ENCODE measurements around the gene ID3. TPM values are rescaled to one million over a fixed set of nuclear protein-coding genes. Genes with fewer than 3 reads are reported as not detected.

Gene ID3
- total RNA-seq, 1 experiment from 2014 or later = 92.5 TPM

DNA sequence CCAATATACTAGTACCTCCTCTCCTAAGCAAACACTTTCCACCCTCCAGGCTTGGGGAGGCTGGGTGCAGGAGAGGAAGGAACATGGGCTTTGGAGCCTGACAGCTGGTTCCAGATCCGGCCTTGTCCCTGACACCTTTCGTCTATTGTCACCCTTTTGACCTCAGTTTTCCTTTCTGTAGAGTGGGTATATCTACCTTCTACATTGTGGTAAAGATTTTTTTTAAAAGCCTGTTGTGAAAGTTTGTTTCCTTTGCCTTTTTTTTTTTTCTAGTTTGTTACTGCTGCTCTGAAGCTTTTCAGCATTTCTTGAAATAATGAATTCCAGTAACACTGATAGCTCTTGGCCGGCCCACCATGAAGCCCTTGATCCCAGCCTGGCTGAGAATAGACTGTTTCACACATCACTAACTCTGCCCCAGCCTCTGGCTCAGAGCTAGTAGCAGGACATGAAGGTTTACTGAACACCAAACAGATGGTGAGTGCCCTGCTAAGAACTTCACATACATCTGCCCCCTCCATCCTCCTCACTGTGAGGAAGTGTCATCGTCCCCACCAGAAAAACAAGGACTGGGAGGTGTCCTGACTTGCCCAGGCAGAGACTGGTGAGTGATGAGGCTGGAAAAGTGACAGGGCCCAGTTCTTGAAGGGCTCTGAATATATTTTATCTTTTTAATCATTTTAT lies 33.0 kb upstream of the ID3 start:
- CTCF ChIA-PET = interaction anchor here (0.5 to 0.6 kb wide), 2 partner anchors 11 to 52 kb away, joined by 4 read pairs; no protein-coding TSS in a partner anchor
- POLR2A ChIA-PET (ENCODE audit: unreplicated experiment) = interaction anchor here (0.7 kb wide), 1 partner anchor 14 kb away, joined by 8 read pairs; no protein-coding TSS in a partner anchor
- no TSS peak for BruUV-seq (replicated peaks)
- no peaks in the 10 kb centered on the region for H3K9me2 ChIP-seq (replicated peaks; ENCODE audit: low read length)
- no peaks in the 10 kb centered on the region for H4K20me1 ChIP-seq (ENCODE audit: low read length)
- H3K9ac ChIP-seq (ENCODE audit: low read length) = no peak overlapping the region
- peak overlapping the region; percentile 82; the same call in 1 of the 2 replicates for H3K27ac ChIP-seq (ENCODE audit: low read length)
- peaks cover 18% of the 10 kb centered on the region for H3K4me1 ChIP-seq (ENCODE audit: insufficient read depth, low read length)
- H3K79me2 ChIP-seq (ENCODE audit: low read length) = no peaks in the 10 kb centered on the region
- H3K36me3 ChIP-seq (ENCODE audit: low read depth, low read length) = no peaks in the 10 kb centered on the region
- H3K9me3 ChIP-seq (ENCODE audit: low read length) = no peaks in the 10 kb centered on the region
- H3K27me3 ChIP-seq (ENCODE audit: low read length) = no peaks in the 10 kb centered on the region
- ATAC-seq = no peak
- no peak overlapping the region for H3K4me3 ChIP-seq (ENCODE audit: low read length)
- intact Hi-C loops (cut with micrococcal nuclease) = loop anchor here (5.0 kb wide), 1 partner anchor 35 kb away; the partner anchor contains the start of gene ID3
- TF ChIP-seq EZH2 (IDR thresholded peaks at IDR 0.05; ENCODE audit: low read length, unreplicated experiment) = no peak
- TF ChIP-seq, protein P1, sequence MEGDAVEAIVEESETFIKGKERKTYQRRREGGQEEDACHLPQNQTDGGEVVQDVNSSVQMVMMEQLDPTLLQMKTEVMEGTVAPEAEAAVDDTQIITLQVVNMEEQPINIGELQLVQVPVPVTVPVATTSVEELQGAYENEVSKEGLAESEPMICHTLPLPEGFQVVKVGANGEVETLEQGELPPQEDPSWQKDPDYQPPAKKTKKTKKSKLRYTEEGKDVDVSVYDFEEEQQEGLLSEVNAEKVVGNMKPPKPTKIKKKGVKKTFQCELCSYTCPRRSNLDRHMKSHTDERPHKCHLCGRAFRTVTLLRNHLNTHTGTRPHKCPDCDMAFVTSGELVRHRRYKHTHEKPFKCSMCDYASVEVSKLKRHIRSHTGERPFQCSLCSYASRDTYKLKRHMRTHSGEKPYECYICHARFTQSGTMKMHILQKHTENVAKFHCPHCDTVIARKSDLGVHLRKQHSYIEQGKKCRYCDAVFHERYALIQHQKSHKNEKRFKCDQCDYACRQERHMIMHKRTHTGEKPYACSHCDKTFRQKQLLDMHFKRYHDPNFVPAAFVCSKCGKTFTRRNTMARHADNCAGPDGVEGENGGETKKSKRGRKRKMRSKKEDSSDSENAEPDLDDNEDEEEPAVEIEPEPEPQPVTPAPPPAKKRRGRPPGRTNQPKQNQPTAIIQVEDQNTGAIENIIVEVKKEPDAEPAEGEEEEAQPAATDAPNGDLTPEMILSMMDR (conservative IDR thresholded peaks at IDR 0.05; ENCODE audit: low read depth, low read length) = no peak
- no peak for TF ChIP-seq EZH2phosphoT487 (IDR thresholded peaks at IDR 0.05; ENCODE audit: borderline replicate concordance, low read length)
- H3K4me2 ChIP-seq (ENCODE audit: low read length) = no peak overlapping the region
- H2AFZ ChIP-seq (ENCODE audit: low read length) = no peak overlapping the region
- H3F3A ChIP-seq (ENCODE audit: low read length, unreplicated experiment) = no peaks in the 10 kb centered on the region
- no peak for DNase-seq

- ChIA-PET CTCF (interaction anchor here (0.6 kb wide), 1 partner anchor 52 kb away, joined by 4 read pairs; no protein-coding TSS in a partner anchor), POLR2A (ENCODE audit: unreplicated experiment) (interaction anchor here (0.7 kb wide), 1 partner anchor 15 kb away, joined by 8 read pairs; no protein-coding TSS in a partner anchor)
- intact Hi-C loops (cut with micrococcal nuclease) = loop anchor here (5.0 kb wide), 1 partner anchor 34 kb away; the partner anchor contains the start of gene ID3
- TF ChIP-seq, protein P1 (conservative IDR thresholded peaks at IDR 0.05; ENCODE audit: low read depth, low read length) = no peak
- TF ChIP-seq EZH2phosphoT487 (IDR thresholded peaks at IDR 0.05; ENCODE audit: borderline replicate concordance, low read length) (no peak), EZH2 (IDR thresholded peaks at IDR 0.05; ENCODE audit: low read length, unreplicated experiment) (no peak)
- Histone ChIP-seq H4K20me1 (ENCODE audit: low read length) (no peaks in the 10 kb centered on the region), H3K36me3 (ENCODE audit: low read depth, low read length) (no peaks in the 10 kb centered on the region), H3K27me3 (ENCODE audit: low read length) (no peaks in the 10 kb centered on the region), H2AFZ (ENCODE audit: low read length) (no peak overlapping the region), H3K9me3 (ENCODE audit: low read length) (no peaks in the 10 kb centered on the region), H3K4me3 (ENCODE audit: low read length) (no peak overlapping the region), H3K79me2 (ENCODE audit: low read length) (no peaks in the 10 kb centered on the region), H3F3A (ENCODE audit: low read length, unreplicated experiment) (no peaks in the 10 kb centered on the region), H3K4me2 (ENCODE audit: low read length) (no peak overlapping the region), H3K9me2 (replicated peaks; ENCODE audit: low read length) (no peaks in the 10 kb centered on the region), H3K4me1 (ENCODE audit: insufficient read depth, low read length) (peaks cover 18% of the 10 kb centered on the region), H3K27ac (ENCODE audit: low read length) (no peak overlapping the region), H3K9ac (ENCODE audit: low read length) (no peak overlapping the region)
- no TSS peak for BruUV-seq (replicated peaks)
- DNase-seq (no peak), ATAC-seq (no peak)
Observed at GRCh38 chr1:23591460-23592208, 32.3 kb upstream of the ID3 start.
